Measurements from ENCODE around the gene PLCD1. TPM values are rescaled to one million over a fixed set of nuclear protein-coding genes. Genes with fewer than 3 reads are reported as not detected.
"Not testable (repeated sequence)": the region's sequence is repeated elsewhere in the genome, so short reads cannot be mapped to it uniquely, and the experiment has no call there.

The PLCD1 gene
- total RNA-seq, 1 experiment from 2014 or later: 22.2 TPM

GRCh38 chr3:37984051-37984450 is 45.4 kb downstream of the PLCD1 start:
- Histone ChIP-seq H3K27me3 (ENCODE audit: control insufficient read depth, insufficient read depth, low read length) (no peaks in the 10 kb centered on the region), H3K36me3 (replicated peaks; ENCODE audit: control insufficient read depth, insufficient read depth, low read length) (peaks cover 1% of the 10 kb centered on the region; the same call in 1 of the 2 replicates), H3K4me3 (ENCODE audit: insufficient read depth, low read depth, low read length) (no peak overlapping the region)
- no peak for DNase-seq

GRCh38 chr3:37982331-37982730 is 47.1 kb downstream of the PLCD1 start:
- no peak for DNase-seq

GRCh38 chr3:37981348-37981664 is 48.1 kb downstream of the PLCD1 start:
- Histone ChIP-seq H3K36me3 (replicated peaks; ENCODE audit: control insufficient read depth, insufficient read depth, low read length) (peaks cover 1% of the 10 kb centered on the region; the same call in 1 of the 2 replicates), H3K4me3 (ENCODE audit: insufficient read depth, low read depth, low read length) (no peak overlapping the region), H3K27me3 (ENCODE audit: control insufficient read depth, insufficient read depth, low read length) (no peaks in the 10 kb centered on the region)
- no peak for DNase-seq

More at GRCh38 chr3:37982331-37982730, 47.1 kb downstream of the PLCD1 start:
- peaks cover 1% of the 10 kb centered on the region; the same call in 1 of the 2 replicates for H3K36me3 ChIP-seq (replicated peaks; ENCODE audit: control insufficient read depth, insufficient read depth, low read length)
- no peaks in the 10 kb centered on the region for H3K27me3 ChIP-seq (ENCODE audit: control insufficient read depth, insufficient read depth, low read length)
- no peak overlapping the region for H3K4me3 ChIP-seq (ENCODE audit: insufficient read depth, low read depth, low read length)

- no peaks in the 10 kb centered on the region for H3K27me3 ChIP-seq (ENCODE audit: control insufficient read depth, insufficient read depth, low read length)
- no peak overlapping the region for H3K4me3 ChIP-seq (ENCODE audit: insufficient read depth, low read depth, low read length)
- DNase-seq: no peak
- peaks cover 5% of the 10 kb centered on the region; the same call in 1 of the 2 replicates for H3K36me3 ChIP-seq (replicated peaks; ENCODE audit: control insufficient read depth, insufficient read depth, low read length)
Measured at GRCh38 chr3:37980462-37981347, 48.7 kb downstream of the PLCD1 start.

- Histone ChIP-seq H3K27me3 (ENCODE audit: control insufficient read depth, insufficient read depth, low read length) (no peaks in the 10 kb centered on the region), H3K36me3 (replicated peaks; ENCODE audit: control insufficient read depth, insufficient read depth, low read length) (peaks cover 6% of the 10 kb centered on the region; the same call in 1 of the 2 replicates), H3K4me3 (ENCODE audit: insufficient read depth, low read depth, low read length) (no peak overlapping the region)
- no peak for DNase-seq
Measured at GRCh38 chr3:37979541-37980461, 49.6 kb downstream of the PLCD1 start.

GRCh38 chr3:37974121-37975083 is 55.0 kb downstream of the PLCD1 start:
- DNase-seq: peak; percentile 88
- H3K27me3 ChIP-seq (ENCODE audit: control insufficient read depth, insufficient read depth, low read length): no peaks in the 10 kb centered on the region
- peaks cover 8% of the 10 kb centered on the region for H3K36me3 ChIP-seq (replicated peaks; ENCODE audit: control insufficient read depth, insufficient read depth, low read length)
- no peak overlapping the region for H3K4me3 ChIP-seq (ENCODE audit: insufficient read depth, low read depth, low read length)

- DNase-seq: no peak
- Histone ChIP-seq H3K4me3 (ENCODE audit: insufficient read depth, low read depth, low read length) (no peak overlapping the region), H3K36me3 (replicated peaks; ENCODE audit: control insufficient read depth, insufficient read depth, low read length) (peaks cover 8% of the 10 kb centered on the region), H3K27me3 (ENCODE audit: control insufficient read depth, insufficient read depth, low read length) (no peaks in the 10 kb centered on the region)
Measured at GRCh38 chr3:37973246-37974054, 56.0 kb downstream of the PLCD1 start.

GRCh38 chr3:37972056-37972455 is 57.4 kb downstream of the PLCD1 start:
- not testable (repeated sequence) for H3K27me3 ChIP-seq (ENCODE audit: control insufficient read depth, insufficient read depth, low read length); H3K36me3 ChIP-seq (replicated peaks; ENCODE audit: control insufficient read depth, insufficient read depth, low read length); DNase-seq

GRCh38 chr3:37971467-37971866 is 58.0 kb downstream of the PLCD1 start:
- Histone ChIP-seq H3K27me3 (ENCODE audit: control insufficient read depth, insufficient read depth, low read length) (no peaks in the 10 kb centered on the region), H3K36me3 (replicated peaks; ENCODE audit: control insufficient read depth, insufficient read depth, low read length) (peaks cover 8% of the 10 kb centered on the region), H3K4me3 (ENCODE audit: insufficient read depth, low read depth, low read length) (no peak overlapping the region)
- DNase-seq: no peak

More at GRCh38 chr3:37972056-37972455, 57.4 kb downstream of the PLCD1 start:
- H3K4me3 ChIP-seq (ENCODE audit: insufficient read depth, low read depth, low read length): not testable (repeated sequence)

GRCh38 chr3:37970802-37971201 is 58.6 kb downstream of the PLCD1 start:
- H3K4me3 ChIP-seq (ENCODE audit: insufficient read depth, low read depth, low read length): no peak overlapping the region
- H3K36me3 ChIP-seq (replicated peaks; ENCODE audit: control insufficient read depth, insufficient read depth, low read length): peaks cover 5% of the 10 kb centered on the region

GRCh38 chr3:37969596-37970100 is 59.8 kb downstream of the PLCD1 start:
- peaks cover 3% of the 10 kb centered on the region for H3K36me3 ChIP-seq (replicated peaks; ENCODE audit: control insufficient read depth, insufficient read depth, low read length)
- H3K4me3 ChIP-seq (ENCODE audit: insufficient read depth, low read depth, low read length): no peak overlapping the region
- DNase-seq: no peak
- no peaks in the 10 kb centered on the region for H3K27me3 ChIP-seq (ENCODE audit: control insufficient read depth, insufficient read depth, low read length)

More at GRCh38 chr3:37970802-37971201, 58.6 kb downstream of the PLCD1 start:
- H3K27me3 ChIP-seq (ENCODE audit: control insufficient read depth, insufficient read depth, low read length): no peaks in the 10 kb centered on the region
- no peak for DNase-seq

GRCh38 chr3:37968813-37969595 is 60.4 kb downstream of the PLCD1 start:
- DNase-seq: no peak
- no peak overlapping the region for H3K4me3 ChIP-seq (ENCODE audit: insufficient read depth, low read depth, low read length)
- H3K36me3 ChIP-seq (replicated peaks; ENCODE audit: control insufficient read depth, insufficient read depth, low read length): peaks cover 3% of the 10 kb centered on the region
- no peaks in the 10 kb centered on the region for H3K27me3 ChIP-seq (ENCODE audit: control insufficient read depth, insufficient read depth, low read length)

Measured in H7 (cell line).